Activated CD4-positive, alpha-beta T cell treated with anti-CD3 and anti-CD28 coated beads, Interleukin-2, amount 50 U/mL, for 24 hours (primary cell): Measurements from ENCODE around the gene MAD2L1BP.
"Not testable (repeated sequence)": the region's sequence is repeated elsewhere in the genome, so short reads cannot be mapped to it uniquely, and the experiment has no call there.

Experiments
- DNase-seq, 2 donors: peaks; one replicate each; pipeline ENCODE4 v3.0.0-alpha.2; 2020; ENCODE audit warnings: low read depth in 1 of 2, low spot score in 1 of 2

MAD2L1BP gene

DNA sequence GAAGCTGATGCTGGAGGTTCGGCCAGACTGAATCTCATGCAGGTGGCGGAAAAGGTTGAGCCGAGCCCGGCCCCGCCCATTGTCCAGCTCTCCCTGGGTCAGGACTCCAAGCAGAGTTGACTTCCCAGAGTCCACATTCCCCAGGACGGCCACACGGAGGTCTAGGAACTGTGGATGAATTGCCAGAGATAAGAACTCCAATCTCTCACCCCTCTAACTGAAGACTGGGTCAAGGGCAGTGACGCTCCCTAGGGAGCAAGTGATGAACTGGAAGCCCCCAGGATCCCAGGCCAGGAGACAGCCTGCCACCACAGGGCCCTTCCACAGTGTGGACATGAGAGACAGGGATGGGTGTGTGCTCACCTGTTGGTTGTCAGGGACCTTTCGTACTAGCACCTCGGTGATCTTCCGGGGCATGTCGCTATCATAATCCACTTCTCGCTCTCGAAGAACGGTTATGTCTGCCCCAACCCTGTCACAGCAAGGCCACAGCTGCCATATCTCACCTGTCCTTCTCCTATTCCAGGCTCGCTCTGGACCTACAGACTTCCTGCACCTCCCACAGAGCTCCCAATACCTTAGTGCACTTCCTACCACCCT lies 10.1 kb upstream of the MAD2L1BP start:
- DNase-seq = no peak

DNA sequence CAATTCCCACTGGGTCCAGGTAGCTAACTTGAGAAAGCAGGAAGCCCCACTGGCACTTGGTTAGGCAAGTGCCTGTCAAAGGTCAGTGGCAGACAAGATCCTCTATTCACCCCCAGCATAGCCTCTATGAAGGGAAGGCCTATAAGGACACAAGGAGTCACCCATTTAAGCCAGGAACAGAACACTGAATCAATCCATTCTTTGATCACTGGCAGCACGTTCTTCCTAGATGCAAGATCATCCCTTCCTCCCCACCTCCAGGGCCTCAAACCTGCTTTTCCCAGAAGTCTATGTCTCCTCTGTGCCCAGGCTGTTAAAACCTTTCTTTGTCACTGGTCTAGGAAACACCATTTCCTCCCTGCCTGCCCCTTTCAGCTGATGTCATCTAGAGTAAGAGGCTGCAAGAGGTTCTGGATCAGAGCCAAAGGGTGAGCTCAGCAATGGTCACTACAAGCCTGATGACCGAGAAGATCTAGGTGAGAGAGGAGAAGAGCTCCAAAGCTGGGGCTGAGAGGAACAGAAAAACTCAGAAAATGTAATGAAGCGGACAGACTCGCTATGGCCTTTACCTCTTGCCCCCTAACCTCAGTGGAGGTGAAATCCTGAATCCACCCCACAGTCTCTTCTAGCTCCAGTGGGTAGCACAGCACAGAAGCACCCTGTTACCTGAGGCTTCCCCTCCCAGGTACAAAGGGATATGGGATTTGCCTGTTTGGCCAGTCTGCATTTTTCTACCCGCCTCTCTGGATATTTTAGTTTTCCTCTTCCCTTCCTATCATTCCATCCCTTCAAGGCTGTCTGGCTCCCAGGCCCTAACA lies 8.4 kb upstream of the MAD2L1BP start:
- no peak for DNase-seq

GRCh38 chr6:43628393-43629103 lies 7.1 kb upstream of the MAD2L1BP start:
- DNase-seq = peak in 1 of 2 donors; percentile 39

DNA sequence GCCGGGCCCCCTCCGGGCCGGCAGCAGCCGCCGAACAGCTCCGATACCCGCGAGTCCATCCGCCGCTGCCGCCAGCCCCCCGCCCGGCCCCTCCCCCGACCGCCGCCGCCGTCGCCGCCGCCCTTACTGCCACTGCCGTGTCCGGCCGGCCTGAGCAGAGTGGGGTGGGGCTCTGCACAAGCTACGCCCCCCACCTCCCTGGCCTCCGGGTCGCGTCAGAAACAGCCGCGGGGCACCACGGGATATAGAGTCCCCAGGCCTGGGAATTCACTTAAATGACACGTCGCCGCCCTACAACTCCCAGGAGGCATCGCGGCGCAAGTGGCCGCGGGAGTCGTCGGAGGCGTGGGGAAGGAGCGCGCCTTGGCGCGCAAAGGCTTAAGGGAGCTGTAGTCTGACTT lies 6.5 kb upstream of the MAD2L1BP start, which contains the start of gene GTPBP2:
Gene GTPBP2, minus strand, starts transcription at position 161 of the 401 bp plus-strand sequence. Its CDS starts 102 bp downstream, at position 59.
- peak; percentile 86 to 97 for DNase-seq

DNA sequence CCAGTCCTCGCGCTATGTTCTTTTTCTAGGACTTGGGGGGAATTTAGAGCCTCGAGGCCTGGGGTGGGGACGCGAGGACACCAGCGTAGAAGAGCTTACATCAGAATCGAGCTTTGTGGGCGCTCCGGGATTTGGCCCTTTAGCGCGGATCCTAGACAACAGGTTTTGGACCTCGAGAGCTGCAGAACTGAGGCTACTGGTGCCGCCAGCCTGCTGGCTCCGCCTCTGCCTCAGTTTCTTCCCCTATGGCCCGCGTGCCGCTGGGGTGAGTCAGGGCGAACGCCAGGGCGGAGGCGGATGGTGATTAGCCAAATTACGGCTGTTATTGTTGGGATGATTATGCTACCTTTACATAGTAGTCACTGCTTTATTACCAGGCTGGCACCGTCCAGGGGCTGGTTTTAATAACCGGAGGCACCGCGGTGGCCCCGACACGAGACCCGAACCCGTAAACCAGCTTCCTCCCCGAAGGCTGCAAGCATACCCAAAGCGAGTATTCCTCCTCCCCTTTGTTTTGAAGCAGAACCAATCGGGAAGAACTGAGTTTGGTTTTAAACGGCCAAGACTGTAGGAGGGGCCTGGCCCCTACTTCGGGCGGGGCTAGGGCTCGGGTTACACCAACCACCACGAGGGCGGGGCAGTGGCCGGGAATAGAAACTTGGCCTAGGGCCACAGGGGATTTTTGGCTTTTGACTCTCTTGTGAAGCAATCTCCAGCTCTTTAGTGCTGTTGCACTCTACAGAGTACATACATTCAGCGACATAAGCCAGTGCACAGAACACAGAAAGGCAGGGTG lies 5.9 kb upstream of the MAD2L1BP start:
- peak; percentile 68 to 84 for DNase-seq

DNA sequence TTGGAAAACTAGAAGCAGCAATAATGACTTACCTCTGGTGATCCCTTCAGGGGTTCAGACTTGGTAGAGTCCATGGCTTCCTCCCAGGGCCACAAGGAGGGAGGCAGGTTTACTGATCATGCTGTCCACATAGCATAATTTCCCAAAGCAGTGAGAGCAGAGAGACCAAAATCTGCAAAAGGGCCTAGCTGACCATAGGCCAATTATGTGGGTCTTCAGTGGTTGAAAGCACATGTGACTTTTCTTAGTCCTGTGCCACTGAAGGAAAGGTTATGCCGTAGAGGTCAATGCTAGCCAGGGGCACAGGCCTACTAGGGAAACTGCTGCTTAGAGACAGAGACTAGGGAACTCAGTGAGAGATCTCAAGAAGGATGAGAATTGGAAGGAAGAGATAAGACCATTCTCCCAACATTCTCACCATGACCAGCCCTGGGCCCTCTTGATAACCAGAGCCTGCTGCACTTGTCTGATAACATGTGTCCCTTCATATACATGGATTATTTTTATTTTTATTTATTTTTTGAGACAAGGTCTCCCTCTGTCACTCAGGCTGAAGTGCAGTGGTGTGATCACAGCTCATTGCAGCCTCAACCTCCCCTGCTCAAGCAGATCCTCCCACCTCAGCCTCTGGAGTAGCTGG lies 4.5 kb upstream of the MAD2L1BP start:
- no peak for DNase-seq

DNA sequence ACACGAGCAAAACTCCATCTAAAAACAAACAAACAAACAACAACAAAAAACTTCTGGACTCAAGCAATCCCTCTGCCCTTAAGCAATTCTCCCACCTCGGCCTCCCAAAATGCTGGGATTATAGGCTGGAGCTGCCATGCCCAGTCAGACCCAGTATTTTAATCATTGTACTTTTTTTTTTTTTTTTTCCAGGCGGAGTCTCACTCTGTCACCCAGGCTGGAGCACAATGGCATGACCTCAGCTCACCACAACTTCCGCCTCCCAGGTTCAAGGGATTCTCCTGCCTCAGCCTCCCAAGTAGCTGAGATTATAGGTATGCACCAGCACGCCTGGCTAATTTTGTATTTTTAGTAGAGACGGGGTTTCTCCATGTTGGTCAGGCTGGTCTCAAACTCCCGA lies 2.6 kb upstream of the MAD2L1BP start:
- not testable (repeated sequence) for DNase-seq

- DNase-seq = no peak
These were observed 837 bp upstream of the MAD2L1BP start for GRCh38 chr6:43634702-43635303.

GRCh38 chr6:43636308-43636659 lies 644 bp downstream of the MAD2L1BP start:
- DNase-seq = no peak

DNA sequence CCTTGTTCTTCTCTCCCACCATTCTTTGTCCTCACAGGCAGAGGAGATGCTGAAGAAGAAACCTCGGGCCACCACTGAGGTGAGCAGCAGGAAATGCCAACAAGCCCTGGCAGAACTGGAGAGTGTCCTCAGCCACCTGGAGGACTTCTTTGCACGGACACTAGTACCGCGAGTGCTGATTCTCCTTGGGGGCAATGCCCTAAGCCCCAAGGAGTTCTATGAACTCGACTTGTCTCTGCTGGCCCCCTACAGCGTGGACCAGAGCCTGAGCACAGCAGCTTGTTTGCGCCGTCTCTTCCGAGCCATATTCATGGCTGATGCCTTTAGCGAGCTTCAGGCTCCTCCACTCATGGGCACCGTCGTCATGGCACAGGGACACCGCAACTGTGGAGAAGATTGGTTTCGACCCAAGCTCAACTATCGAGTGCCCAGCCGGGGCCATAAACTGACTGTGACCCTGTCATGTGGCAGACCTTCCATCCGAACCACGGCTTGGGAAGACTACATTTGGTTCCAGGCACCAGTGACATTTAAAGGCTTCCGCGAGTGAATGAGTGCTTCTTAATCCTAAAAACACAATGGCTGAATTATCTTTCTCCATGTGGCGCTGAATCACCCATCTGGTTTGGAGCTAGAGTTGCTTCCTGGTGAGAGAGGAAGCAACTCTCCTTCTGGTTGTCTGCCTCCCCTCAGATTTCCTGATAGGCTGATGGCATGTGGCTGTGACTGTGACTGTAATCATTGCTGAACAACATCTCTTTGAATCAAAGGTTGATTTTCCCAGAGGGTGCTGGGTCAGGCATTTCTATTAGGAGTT lies 4.6 kb downstream of the MAD2L1BP start:
- no peak for DNase-seq

DNA sequence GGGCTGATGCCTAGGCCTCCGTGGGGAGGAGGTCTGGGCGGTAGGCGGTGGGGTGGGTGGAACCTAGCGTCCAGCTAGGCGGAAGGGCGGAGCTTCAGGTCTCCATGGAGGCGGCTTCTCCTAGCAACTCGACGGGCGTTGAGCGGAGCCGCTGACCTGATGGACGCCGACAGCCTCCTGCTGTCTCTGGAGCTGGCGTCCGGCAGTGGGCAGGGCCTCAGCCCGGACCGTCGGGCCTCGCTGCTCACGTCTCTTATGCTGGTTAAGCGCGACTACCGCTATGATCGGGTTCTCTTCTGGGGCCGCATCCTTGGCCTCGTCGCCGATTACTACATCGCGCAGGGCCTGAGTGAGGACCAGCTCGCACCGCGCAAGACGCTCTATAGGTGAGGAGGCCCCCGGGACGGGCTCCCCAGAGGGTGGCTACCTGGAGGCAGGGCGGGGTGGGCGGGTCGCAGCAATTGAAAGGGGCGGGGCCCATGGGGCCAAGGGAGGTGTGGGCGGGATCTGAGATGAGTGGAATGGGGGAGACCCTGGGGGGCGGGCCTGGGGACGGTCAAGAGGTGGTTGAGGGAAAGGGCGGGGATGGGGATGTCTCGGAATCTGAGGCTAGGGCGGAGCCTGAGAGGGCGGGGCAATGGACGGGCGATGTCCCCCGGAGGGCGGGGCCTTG lies 9.4 kb downstream of the MAD2L1BP start, which contains the start of gene RSPH9:
Gene RSPH9, plus strand, starts transcription at position 97 of the 673 bp plus-strand sequence. Its CDS starts 63 bp downstream, at position 160.
- peak in 1 of 2 donors; percentile 36 for DNase-seq

GRCh38 chr6:43645613-43645964 lies 9.9 kb downstream of the MAD2L1BP start:
- no peak for DNase-seq

DNA sequence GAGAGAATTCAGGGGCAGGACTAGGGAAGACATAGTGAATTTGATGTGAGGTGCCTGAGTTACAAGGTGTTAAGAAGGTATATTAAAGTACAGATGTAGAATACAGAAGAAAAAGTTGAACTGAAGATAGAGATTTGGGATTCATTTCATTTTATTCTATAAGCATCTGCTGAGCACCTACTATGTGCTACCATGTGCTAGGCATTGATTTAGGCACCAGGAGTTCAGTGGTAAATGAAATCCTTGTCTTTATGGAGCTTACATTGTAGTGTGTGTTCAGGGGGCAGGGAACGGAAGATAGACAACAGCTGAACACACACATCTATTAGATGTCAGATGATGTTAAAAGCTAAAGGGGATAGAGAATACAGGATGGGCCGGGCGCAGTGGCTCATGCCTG lies 12.0 kb downstream of the MAD2L1BP start:
- no peak for DNase-seq

DNA sequence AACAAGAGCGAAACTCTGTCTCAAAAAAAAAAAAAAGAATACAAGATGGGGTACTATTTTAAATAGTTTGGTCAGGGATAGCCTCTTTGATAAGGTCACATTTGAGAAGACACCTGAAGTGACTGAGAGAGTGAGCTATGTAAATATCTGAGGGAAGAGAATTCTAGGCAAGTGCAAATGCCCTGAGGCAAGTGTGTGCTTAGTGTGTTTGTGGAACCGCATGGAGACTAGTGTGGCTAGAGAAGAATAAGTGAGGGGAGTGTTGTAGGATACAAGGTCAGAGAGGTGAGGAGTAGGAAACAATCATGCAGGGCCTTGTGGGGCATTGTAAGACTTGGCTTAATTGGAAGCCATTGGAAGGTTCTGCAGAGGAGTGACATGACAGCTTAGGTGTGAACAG lies 12.6 kb downstream of the MAD2L1BP start:
- DNase-seq = no peak

DNA sequence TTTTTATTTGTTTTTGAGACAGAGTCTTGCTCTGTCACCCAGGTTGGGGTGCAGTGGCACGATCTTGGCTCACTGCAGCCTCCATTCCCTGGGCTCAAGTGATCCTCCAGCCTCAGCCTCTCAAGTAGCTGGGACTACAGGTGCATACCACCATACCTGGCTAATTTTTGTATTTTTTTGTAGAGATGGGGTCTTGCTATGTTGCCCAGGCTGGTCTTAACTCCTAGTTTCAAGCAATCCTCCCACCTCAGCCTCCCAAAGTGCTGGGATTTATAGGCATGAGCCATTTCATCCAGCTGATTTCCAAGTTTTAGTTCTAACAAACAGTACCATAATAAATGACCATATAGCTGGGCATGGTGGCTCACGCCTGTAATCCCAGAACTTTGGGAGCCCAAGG lies 17.2 kb downstream of the MAD2L1BP start:
- not testable (repeated sequence) for DNase-seq

DNA sequence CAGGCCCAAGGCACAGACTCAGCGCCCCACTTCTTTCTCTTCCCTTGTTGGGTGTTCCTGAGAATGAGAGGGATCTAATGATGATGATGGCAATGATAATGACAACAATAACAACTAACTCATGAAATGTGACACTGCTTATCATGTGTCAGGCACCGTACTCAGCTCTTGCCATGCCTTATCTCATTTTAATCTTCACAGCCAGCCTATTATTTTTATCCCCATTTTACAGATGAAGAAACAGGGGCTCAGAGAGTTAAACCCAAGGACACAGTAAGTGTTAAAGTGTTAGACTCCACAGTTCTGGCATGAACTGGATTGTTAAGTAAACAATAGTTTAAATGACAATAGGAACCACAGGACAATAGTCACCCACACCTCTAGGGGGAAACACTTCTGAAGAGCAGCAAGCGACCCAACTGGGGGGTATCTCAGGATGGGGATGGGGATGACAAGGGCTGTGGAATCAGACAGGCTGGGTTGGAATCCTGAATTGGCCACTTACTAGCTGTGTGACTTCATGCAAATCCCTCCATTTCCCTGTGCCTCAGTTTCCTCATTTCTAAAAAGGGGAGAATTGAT lies 21.7 kb downstream of the MAD2L1BP start:
- DNase-seq = no peak

DNA sequence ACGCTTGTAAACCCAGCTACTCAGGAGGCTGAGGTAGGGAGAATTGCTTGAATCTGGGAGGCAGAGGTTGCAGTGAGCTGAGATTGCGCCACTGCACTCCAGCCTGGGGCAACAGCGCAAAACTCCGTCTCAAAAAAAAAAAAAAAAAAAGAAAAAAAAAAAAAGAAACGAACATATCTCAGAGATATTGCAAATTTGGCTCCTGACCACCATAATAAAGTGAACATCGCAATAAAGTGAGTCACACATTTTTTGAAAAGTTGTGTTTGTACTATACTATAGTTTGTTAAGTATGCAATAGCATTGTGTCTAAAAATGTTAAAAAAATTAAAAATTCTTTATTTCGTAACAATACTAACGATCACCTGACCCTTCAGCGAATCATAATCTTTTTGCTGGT lies 22.5 kb downstream of the MAD2L1BP start:
- no peak for DNase-seq

DNA sequence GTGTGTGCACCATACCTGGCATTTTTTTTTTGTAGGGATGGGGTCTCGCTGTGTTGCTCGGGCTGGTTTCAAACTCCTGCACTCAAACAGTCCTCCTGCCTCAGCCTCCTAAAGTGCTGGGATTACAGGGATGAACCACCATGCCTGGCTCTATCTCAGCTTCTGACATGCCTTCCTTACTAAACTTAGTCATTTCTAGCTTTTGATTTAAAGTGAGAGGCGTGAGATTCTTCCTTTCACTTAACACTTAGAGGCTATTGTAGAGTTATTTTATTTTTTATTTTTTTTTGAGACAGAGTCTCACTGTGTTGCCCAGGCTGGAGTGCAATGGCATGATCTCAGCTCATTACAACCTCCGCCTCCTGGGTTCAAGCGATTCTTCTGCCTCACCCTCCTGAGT lies 27.3 kb downstream of the MAD2L1BP start:
- not testable (repeated sequence) for DNase-seq

DNA sequence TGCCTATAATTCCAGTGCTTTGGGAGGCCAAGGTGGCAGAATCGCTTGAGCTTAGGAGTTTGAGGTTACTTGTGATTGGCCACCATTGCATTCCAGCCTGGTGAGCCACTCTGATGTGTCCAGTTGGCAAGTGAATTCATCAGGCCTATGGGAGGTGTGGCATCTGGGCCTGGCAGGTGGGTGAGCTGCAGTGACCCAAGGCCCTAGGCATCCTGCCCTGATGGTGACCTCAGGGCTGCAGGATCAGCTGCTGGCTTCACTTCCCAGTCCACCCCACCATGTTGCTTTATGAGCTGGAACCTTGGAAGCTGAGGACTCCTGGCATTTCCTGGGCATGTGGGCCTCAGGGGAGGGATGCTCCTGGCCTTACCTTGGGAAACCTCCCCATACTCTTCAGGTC lies 29.7 kb downstream of the MAD2L1BP start:
- DNase-seq = no peak
